NOMO-1 treated with dmso at 0.1 percent for 144 hours (cell line): ENCODE results near the gene ELANE.
"Not testable (repeated sequence)": the region's sequence is repeated elsewhere in the genome, so short reads cannot be mapped to it uniquely, and the experiment has no call there.

ENCODE experiments used
- DNase-seq: peaks from one replicate; lab custom pipeline; 2025; ENCODE audit not compliant: unreplicated experiment; lab: John Stamatoyannopoulos, UW

The ELANE gene

DNA sequence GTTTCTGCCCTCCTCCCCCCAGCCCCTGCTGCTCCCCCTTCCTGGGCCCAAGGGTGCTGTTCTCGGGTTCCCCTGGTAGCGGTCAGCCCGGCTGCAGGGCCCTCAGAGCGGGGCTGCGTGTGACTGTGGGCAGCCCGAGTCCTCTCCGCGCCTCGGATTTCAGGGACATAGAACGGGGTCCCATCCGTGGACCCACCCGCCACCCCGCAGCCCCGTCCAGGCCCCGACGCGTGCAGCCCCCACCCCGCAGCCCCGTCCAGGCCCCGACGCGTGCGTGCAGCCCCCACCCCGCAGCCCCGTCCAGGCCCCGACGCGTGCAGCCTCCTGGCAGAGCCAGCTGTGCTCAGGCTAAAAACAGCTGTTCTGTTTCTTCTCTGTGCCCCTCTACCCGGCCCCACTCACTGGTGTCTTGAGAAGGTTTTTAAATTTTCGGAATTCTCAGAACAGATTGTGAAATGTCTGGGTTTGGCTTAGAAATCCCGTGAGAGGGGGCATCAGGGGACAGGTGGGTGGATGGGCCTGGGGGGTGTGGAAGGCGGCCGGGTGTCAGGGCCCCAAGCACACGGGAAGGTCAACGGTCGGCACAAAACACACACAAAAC, 16.8 kb upstream of the ELANE start:
- no peak for DNase-seq

DNA sequence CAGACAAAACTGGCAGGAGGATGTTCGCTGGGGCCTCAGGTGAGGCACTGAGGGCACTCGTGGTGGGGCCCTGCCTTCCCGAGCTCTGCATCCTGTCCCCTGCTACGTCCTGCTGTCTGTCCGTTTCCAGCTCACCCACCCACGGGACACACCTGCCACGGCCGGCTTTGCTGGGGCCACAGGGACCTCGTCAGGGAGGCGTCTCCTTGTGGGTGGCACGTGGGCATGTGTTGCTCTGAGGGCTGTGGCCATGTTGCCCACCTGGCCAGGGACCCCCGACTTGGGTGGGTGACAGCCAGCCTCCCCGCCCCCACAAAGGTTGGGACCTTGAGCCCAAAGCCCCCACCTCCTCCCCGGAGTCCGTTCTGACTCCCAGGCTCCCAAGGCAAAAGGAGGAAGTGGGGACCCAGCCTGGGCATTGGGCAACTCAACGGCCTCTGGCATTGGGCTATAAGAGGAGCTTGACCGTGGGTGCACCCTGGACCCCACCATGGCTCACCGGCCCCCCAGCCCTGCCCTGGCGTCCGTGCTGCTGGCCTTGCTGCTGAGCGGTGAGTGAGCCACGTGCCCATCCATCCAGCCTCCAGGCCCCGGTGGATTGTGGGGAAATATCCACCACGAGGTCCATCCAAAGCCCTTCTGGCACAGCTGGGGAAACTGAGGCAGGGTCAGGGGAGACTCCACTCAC, 11.4 kb upstream of the ELANE start, which contains the start of gene PRTN3:
Gene PRTN3 (plus strand): TSS at position 481 of the 688 bp plus-strand sequence. CDS start 10 bp downstream, at position 491.
- DNase-seq = peak; percentile 43

DNA sequence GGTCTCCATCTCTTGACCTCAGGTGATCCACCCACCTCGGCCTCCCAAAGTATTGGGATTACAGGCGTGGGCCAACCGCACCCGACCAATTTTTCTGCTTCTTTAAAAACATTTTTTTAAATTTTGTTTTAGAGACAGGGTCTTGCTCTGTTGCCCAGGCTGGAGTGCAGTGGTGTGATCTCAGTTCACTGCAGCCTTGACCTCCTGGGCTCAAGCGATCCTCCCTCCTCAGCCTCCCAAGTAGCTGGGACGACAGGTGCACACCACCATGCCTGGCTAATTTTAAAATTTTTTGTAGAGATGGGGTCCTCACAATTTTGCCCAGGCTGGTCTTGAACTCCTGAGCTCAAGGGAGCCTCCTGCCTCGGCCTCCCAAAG, 9.3 kb upstream of the ELANE start:
- DNase-seq = not testable (repeated sequence)

DNA sequence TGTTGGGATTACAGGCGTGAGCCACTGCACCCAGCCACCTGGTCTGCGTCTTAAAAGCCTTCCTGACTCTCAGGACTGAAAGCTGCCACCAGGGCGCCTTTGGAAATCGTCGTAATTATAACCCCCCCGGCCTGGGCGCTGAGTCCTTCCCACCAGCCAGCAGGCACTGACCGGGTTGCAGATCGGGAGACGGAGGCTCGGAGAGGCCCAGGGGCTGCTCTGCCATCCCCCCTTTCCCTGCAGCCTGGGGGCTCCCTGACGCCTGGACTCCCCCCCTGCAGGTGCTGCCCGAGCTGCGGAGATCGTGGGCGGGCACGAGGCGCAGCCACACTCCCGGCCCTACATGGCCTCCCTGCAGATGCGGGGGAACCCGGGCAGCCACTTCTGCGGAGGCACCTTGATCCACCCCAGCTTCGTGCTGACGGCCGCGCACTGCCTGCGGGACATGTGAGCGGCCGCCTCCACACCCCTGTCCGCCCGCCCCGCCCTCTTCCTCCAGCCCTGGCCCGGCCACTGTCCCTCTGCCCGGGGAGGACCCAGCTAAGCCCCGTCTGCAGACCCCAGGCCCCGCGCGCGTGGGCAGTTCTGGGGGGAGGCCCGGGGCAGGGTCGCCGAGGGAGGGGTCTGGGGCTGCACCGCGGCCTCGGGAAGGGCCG, 8.8 kb upstream of the ELANE start:
- no peak for DNase-seq

DNA sequence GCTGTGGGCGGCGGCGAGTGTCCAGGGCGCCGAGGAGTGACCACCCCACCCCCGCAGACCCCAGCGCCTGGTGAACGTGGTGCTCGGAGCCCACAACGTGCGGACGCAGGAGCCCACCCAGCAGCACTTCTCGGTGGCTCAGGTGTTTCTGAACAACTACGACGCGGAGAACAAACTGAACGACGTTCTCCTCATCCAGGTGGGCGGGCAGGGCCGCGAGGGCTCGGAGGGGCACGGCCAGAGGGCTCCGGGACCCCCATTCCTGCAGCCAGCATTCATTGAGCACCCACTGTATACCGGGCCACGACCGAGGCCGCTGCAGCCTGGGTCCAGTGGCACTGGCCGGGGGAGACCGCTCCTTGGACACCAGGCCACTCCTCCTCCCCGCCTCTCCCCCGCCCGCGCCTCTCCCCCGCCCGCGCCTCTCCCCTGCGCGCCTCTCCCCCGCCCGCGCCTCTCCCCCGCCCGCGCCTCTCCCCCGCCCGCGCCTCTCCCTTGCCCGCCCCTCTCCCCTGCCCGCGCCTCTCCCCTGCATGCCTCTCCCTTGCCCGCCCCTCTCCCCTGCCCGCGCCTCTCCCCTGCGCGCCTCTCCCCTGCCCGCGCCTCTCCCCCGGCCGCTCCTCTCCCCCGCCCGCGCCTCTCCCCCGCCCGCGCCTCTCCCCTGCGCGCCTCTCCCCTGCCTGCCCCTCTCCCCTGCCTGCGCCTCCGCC, 8.1 kb upstream of the ELANE start:
- no peak for DNase-seq

DNA sequence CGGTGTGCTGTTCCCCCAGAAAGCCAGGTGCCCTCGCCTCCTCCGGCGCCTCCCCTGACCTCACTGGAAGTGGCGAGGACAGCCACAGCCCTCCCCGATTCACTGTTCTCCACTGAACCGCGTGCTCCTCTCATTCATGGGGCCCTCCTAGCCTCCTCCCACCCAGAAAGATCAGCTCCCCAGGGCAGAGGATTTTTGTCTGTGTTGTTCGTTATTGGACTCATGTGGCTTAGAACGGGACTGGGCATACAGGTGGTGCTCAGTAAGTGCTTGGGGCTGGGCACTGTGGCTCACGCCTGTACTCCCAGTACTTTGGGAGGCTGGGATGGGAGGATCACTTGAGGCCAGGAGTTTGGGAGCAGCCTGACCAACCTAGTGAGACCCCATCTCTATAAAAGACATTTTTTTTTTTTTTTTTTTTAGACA, 7.5 kb upstream of the ELANE start:
- no peak for DNase-seq

DNA sequence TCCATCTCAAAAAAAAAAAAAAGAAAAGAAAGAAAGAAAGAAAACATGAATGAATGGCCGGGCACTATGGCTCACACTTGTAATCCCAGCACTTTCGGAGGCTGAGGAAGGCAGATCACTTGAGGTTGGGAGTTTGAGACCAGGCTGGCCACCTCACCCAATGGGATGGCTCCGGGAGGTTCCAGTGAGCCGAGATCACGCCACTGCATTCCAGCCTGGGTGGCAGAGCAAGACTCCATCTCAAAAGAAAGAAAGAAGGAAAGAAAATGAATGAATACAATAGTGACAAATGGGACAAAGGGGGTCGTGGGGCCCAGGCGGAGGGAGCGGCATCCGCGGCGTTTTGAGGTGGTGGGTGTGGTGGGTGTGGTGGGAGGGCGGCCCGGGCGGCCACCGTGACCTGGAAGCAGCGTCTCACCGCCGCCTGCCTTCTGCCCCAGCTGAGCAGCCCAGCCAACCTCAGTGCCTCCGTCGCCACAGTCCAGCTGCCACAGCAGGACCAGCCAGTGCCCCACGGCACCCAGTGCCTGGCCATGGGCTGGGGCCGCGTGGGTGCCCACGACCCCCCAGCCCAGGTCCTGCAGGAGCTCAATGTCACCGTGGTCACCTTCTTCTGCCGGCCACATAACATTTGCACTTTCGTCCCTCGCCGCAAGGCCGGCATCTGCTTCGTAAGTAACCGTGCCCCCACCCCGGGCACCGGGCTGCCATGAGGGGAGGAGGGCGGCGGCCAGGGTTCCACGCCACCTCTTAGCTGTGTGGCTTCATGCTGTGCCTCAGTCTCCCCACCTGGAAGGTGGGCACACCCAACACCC, 6.2 kb upstream of the ELANE start:
- DNase-seq = no peak

DNA sequence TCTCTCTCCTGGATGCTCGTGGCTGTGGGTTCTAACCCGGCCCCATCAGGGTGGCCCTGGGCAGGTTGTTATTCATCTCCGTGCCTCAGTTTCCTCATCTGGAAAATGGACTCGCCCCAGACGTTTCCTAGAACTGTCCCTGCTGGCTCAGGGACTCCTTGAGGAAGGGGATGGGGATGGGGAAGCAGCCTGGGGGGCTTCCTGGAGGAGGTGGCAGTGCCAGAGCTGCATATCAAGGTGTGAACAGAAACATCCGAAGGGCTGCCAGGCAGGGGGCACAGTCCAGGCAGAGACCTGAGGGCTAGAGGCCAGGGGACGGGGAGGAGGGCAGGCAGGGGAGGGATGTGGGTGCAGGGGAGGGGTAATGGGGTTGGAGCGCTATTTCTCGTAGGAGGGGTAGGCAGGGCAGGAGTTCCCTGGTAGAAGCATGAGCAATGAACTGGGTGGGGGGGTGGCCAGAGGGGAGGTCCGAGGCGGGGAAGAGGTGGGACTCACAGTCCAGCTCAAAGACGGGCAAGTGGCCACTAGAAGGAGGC, 3.6 kb upstream of the ELANE start:
- DNase-seq = no peak

DNA sequence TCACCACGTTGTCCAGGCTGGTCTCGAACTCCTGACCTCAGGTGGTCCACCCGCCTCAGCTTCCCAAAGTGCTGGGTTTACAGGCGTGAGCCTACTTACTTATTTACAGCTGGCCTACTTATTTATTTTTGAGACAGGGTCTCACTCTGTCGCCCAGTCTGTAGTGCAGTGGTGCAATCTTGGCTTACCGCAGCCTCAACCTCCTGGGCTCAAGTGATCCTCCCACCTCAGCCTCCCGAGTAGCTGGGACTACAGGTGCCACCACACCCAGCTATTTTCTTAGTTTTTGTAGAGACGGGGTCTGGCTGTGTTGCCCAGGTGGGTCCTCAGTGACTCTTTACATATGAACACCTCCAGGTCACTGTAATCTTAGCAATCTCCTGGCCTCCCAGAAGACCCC, 2.9 kb upstream of the ELANE start:
- DNase-seq = not testable (repeated sequence)

DNA sequence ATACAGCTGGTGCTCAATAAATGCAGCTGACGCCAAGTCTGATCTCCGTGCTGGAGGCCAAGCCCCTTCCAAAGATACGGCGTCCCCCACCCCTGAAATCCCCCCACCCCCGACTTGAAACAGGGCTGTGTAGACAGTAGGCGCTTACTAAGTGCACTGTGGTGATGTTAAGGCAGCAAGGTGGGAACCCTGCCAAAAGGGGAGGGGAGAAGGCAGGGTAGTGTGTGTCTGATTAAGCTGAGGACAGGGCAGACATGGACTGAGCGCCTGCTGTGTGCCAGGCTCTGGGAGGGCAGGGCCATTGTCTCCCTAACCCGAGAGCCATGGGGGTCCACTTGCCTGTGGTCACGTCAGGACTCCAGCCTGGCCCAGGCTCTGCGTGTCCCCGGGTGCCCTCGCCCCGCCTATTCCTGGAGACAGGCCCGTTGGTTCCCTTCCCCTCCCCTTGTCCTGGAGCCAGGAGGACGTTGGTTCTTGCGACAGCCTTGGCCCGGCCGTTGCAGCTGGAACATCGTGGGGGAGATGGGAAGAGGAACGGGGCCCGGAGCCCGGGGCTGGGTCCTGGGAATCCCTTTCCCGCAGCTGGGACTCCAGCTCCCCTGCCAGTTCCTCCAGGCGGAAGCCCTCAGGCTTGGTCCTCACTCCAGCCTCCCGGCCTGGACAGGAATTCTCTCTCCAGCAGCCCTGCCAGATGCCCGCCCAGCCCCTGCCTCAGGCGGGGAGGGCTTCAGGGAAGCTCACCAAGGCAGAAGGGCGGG, 1.7 kb upstream of the ELANE start:
- DNase-seq = peak; percentile 79

DNA sequence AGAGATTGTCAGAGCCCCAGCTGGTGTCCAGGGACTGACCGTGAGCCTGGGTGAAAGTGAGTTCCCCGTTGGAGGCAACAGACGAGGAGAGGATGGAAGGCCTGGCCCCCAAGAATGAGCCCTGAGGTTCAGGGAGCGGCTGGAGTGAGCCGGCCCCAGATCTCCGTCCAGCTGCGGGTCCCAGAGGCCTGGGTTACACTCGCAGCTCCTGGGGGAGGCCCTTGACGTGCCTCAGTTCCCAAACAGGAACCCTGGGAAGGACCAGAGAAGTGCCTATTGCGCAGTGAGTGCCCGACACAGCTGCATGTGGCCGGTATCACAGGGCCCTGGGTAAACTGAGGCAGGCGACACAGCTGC, 1.1 kb upstream of the ELANE start:
- no peak for DNase-seq

DNA sequence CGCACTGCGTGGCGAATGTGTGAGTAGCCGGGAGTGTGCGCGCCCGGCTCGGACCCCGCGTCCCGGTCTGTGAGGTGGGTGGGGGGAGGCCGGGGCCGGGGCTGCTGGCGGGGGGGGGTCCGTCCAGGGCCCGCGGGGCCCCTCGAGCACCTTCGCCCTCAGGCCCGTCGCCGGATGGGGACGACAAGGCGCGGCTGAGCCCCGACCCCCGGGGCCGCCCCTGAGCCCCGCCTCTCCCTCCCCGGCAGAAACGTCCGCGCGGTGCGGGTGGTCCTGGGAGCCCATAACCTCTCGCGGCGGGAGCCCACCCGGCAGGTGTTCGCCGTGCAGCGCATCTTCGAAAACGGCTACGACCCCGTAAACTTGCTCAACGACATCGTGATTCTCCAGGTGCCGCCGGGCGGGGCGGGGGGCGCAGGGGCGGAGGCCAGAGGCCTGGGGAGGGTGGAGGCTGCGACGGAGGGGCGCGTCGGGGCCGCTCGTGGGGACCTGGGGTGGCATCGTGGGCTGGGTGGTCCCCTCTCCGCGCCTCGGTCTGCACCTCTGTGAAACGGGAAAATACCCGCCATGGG, 997 bp downstream of the ELANE start:
- no peak for DNase-seq

DNA sequence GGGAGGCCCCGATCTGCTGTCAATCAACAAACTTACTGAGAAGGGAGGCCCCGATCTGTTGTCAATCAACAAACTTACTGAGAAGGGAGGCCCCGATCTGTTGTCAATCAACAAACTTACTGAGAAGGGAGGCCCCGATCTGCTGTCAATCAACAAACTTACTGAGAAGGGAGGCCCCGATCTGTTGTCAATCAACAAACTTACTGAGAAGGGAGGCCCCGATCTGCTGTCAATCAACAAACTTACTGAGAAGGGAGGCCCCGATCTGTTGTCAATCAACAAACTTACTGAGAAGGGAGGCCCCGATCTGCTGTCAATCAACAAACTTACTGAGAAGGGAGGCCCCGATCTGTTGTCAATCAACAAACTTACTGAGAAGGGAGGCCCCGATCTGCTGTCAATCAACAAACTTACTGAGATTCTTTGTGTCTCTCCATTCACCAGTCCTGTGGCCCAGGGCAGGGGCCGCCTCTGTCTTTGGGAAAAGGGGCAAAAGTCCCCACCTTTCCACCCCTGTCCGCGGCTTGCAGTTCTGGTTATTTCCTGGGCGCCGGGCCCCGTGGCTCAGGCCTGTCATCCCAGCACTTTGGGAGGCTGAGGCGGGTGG, 1.6 kb downstream of the ELANE start:
- not testable (repeated sequence) for DNase-seq

DNA sequence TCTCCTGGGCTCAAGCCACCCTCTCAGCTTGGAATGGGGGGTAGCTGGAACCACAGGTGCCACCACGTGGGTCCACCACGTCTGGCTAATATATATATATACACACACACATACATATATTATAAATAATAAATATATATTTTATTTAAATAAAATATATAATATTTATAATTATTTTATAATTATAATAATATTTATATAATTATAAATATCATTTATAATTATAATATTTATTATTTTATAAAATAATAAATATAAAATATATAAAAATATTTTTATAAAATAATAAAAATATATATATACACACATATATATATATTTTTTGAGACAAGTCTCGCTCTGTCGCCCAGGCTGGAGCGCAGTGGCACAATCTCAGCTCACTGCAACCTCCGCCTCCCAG, 2.4 kb downstream of the ELANE start:
- DNase-seq = no peak

DNA sequence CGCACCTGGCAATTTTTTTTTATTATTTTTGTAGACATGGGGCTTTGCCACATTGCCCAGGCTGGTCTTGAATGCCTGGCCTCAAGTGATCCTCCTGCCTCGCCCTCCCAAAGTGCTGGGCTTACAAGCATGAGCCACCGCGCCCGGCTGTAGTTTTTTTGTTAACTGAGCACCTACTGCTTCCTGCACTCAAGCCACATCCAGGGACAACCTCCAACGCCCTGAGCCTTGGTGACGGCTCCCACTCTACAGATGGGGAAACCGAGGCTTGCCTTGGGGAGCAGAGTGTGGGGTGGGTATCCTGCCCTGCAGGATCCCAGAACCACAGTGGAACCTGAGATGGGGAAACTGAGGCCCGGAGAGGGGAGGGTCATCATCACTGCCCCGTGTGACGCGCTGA, 3.0 kb downstream of the ELANE start:
- DNase-seq = no peak

DNA sequence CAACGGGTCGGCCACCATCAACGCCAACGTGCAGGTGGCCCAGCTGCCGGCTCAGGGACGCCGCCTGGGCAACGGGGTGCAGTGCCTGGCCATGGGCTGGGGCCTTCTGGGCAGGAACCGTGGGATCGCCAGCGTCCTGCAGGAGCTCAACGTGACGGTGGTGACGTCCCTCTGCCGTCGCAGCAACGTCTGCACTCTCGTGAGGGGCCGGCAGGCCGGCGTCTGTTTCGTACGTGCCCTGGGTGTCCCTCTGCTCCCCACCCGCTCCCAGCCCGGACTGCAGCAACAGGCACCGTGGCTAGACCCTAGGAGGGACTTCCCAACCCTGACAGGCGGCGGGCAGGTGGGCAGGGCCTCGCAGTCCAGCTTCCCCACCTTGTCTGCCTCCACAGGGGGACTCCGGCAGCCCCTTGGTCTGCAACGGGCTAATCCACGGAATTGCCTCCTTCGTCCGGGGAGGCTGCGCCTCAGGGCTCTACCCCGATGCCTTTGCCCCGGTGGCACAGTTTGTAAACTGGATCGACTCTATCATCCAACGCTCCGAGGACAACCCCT, 3.5 kb downstream of the ELANE start:
- DNase-seq = no peak

DNA sequence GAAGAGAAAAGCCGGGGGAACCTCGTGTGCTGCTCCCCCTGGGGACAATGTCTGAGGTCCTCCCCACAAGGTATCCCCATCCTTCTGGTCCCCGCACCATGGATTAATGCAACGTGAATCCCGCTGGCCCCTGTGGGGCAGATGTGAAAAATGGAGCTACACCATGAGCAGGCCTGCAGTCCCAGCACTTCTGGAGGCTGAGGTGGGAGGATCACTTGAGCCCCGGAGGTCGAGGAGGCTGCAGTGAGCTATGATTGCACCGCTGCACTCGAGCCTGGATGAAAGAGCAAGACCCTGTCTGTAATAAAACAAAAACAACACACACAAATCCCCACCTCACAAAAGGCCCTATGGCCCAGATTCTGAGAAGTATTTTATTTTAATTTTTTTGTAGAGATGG, 6.2 kb downstream of the ELANE start:
- no peak for DNase-seq

DNA sequence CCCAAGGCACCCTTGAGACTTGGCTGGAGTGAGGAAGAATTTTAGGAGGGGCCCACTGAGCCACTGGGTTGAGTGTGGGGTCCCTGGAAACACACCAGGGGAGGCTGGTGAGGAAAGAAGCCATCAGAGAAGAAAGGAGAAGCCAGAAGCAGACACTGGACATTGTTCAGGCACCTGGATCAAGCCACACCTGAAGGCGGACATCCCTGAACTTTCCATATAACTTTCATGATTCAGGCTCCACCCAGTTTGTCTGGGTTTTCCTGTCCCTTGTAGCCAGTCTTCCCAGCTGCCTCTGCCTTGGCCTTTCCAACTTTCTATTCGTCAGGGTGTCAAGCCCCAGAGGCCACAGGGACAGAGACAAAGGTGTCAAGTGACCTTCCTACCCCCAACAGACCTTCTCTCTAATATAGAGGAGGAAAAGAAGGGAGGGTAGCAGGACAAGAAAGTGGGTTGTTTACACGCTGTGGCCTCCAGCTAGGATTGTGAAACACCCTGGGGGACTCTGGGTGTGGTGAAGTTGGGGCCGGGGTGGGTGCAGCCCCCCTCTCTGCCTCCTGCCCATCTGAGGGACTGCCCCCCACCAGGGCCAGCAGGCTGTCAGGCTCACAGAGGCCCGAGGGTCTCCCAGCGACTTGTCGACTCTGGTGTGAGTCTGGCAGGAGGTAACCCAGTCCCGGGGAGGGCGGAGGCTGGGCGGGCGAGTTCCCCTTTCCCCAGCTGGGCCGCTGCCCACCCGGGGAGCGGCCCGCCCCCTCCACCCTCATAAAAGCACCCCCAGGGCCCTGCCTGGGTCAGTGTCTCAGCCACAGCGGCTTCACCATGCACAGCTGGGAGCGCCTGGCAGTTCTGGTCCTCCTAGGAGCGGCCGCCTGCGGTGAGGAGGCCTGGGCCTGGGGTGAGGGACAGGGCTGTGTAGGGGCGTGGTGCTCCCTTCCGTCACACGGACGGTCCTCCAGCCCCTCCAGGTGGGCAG, 7.1 kb downstream of the ELANE start, which contains the start of gene CFD:
Gene CFD (plus strand): TSS at position 797 of the 976 bp plus-strand sequence. CDS start 26 bp downstream, at position 823.
- peak; percentile 62 for DNase-seq
